RWPE2 (cell line): ENCODE measurements around the gene AFF1.
A peak's percentile ranks its signal among the peaks of the same experiment; 100 is the strongest.

Experiments
- ATAC-seq: fragments of 200-7000 bp; cut with Tn5 transposase; 3 replicates; pipeline ENCODE4 v1.9.1; 2021; ENCODE audit warnings: low read depth
- DNase-seq: peaks from one replicate; pipeline ENCODE4 v3.0.0-alpha.2; 2020; ENCODE audit warnings: low spot score
- H3K27ac ChIP-seq: fragments of 450-650 bp; 2 replicates; pipeline ENCODE4 v1.5.1; 2017; ENCODE audit warnings: mild to moderate bottlenecking; ENCODE audit not compliant: poor library complexity, severe bottlenecking
- H3K27me3 ChIP-seq: fragments of 250-450 bp; sonication (Bioruptor Pico); 2 replicates; pipeline ENCODE4 v1.5.1; 2021; ENCODE audit warnings: mild to moderate bottlenecking, moderate library complexity; ENCODE audit not compliant: insufficient read depth, poor library complexity, severe bottlenecking
- H3K36me3 ChIP-seq: fragments of 250-450 bp; sonication (Bioruptor Pico); 2 replicates; pipeline ENCODE4 v1.5.1; 2020; ENCODE audit warnings: low read depth, mild to moderate bottlenecking, moderate library complexity
- H3K4me1 ChIP-seq: fragments of 250-450 bp; sonication (Bioruptor Pico); 2 replicates; pipeline ENCODE4 v1.5.1; 2021; ENCODE audit warnings: mild to moderate bottlenecking, moderate library complexity; ENCODE audit not compliant: insufficient read depth, poor library complexity, severe bottlenecking
- H3K4me3 ChIP-seq: fragments of 250-450 bp; sonication (Bioruptor Pico); 2 replicates; pipeline ENCODE4 v1.5.1; 2021; ENCODE audit warnings: mild to moderate bottlenecking, moderate library complexity; ENCODE audit not compliant: severe bottlenecking
- H3K9me3 ChIP-seq: fragments of 250-450 bp; sonication (Bioruptor Pico); 2 replicates; pipeline ENCODE4 v1.5.1; 2021; ENCODE audit warnings: mild to moderate bottlenecking, moderate library complexity; ENCODE audit not compliant: severe bottlenecking
- CTCF ChIP-seq: fragments of 450-650 bp; IDR thresholded peaks from one replicate; pipeline ENCODE4 v1.5.1; 2017; ENCODE audit warnings: mild to moderate bottlenecking, moderate library complexity; ENCODE audit not compliant: poor library complexity, severe bottlenecking

AFF1 gene

GRCh38 chr4:87150498-87151261, 215.9 kb downstream of the AFF1 start:
- Histone ChIP-seq H3K36me3 (no peaks in the 10 kb centered on the region), H3K9me3 (no peaks in the 10 kb centered on the region), H3K27ac (no peak overlapping the region), H3K4me1 (no peaks in the 10 kb centered on the region), H3K4me3 (no peak overlapping the region), H3K27me3 (no peaks in the 10 kb centered on the region)
- DNase-seq (no peak), ATAC-seq (peak; percentile 67)
- TF ChIP-seq CTCF: peak; percentile 88

- Histone ChIP-seq H3K4me1 (no peaks in the 10 kb centered on the region), H3K27ac (no peak overlapping the region), H3K4me3 (no peak overlapping the region), H3K9me3 (no peaks in the 10 kb centered on the region), H3K27me3 (no peaks in the 10 kb centered on the region), H3K36me3 (no peaks in the 10 kb centered on the region)
- ATAC-seq (no peak), DNase-seq (no peak)
- no peak for TF ChIP-seq CTCF
These were observed 216.9 kb downstream of the AFF1 start for GRCh38 chr4:87151730-87152129.

GRCh38 chr4:87152310-87153041, 217.7 kb downstream of the AFF1 start:
- ATAC-seq (no peak), DNase-seq (no peak)
- Histone ChIP-seq H3K4me3 (no peak overlapping the region), H3K4me1 (no peaks in the 10 kb centered on the region), H3K27me3 (no peaks in the 10 kb centered on the region), H3K9me3 (no peaks in the 10 kb centered on the region), H3K27ac (no peak overlapping the region), H3K36me3 (no peaks in the 10 kb centered on the region)
- no peak for TF ChIP-seq CTCF

GRCh38 chr4:87153078-87153870, 218.5 kb downstream of the AFF1 start:
- Histone ChIP-seq H3K36me3 (no peaks in the 10 kb centered on the region), H3K4me1 (no peaks in the 10 kb centered on the region), H3K9me3 (no peaks in the 10 kb centered on the region), H3K27ac (no peak overlapping the region), H3K27me3 (no peaks in the 10 kb centered on the region), H3K4me3 (no peak overlapping the region)
- no peak for DNase-seq
- TF ChIP-seq CTCF: no peak
- no peak for ATAC-seq
